Islet of Langerhans (tissue), 1 donor: Measurements from ENCODE around the gene FCHSD2.
"Not testable (repeated sequence)": the region's sequence is repeated elsewhere in the genome, so short reads cannot be mapped to it uniquely, and the experiment has no call there.

Experiments
- FAIRE-seq: peaks from one replicate; lab custom pipeline; 2011; peaks lifted over from hg19 to GRCh38; lab: Jason Lieb, UNC

Gene FCHSD2

DNA sequence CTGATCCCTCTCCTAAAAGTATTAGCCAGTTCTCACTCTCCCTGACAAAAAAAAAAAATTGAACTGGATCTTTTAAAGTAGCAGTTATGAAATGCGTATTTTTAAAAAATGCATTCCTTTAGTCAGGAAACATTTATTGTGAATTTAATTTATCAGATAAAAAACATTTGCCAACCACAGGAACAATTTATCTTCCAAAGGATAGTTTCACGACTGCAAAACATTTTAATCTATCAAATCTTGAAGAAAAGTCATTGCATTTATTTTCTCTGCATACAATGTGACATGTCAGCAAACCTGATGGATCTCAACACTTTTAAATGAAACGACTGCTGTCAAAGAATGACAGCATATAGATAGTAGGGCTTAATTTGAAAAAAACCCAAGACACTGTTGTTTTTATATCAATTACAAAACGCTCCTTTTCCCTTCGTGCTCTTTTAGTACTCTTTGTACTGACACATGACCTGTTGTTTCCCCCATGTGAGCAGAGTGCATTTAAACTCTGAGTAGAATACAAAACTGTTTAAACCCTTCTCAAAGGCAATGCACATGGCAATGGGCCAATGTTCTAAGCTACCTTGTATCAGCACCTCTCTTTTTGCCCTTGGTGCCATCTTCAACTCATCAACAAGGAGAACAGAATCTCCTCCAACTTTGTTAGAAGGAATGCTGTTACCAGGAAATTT is 220.9 kb downstream of the FCHSD2 start:
- no peak for FAIRE-seq

- no peak for FAIRE-seq
Measured at GRCh38 chr11:72920001-72920400, 222.1 kb downstream of the FCHSD2 start.

DNA sequence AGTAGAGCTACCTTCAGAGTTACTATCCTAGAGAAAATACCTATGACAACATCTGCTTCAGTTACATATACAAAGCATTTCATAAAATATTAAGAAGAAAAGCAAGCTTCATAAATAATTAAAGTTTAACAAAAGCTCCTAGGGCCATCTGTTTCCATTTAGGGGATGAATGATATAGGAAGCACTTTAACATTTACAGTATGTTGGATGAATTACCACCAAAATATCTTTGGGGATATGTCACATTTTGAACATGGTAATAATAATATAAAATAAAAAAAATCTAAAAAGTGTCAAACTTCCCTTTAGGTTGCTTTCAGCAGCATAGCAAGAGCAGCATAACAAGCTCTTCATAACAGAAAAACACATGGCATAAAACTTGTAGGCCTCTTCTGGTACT is 223.3 kb downstream of the FCHSD2 start:
- FAIRE-seq = no peak

DNA sequence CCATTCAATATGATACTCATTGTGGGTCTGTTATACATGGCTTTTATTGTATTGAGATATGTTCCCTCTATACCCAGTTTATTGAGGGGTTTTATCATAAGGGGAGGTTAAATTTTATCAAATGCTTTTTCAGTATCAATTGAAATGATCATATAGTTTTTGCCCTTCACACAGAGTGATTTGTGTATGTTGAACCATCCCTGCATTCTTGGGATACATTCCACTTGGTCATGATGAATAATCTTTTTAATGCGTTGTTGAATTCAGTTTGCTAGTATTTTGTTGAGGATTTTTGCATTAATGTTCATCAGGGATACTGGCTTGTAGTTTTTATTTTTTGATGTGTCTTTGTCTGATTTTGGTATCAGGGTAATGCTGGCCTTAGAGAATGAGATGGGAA is 229.9 kb downstream of the FCHSD2 start:
- FAIRE-seq = no peak

DNA sequence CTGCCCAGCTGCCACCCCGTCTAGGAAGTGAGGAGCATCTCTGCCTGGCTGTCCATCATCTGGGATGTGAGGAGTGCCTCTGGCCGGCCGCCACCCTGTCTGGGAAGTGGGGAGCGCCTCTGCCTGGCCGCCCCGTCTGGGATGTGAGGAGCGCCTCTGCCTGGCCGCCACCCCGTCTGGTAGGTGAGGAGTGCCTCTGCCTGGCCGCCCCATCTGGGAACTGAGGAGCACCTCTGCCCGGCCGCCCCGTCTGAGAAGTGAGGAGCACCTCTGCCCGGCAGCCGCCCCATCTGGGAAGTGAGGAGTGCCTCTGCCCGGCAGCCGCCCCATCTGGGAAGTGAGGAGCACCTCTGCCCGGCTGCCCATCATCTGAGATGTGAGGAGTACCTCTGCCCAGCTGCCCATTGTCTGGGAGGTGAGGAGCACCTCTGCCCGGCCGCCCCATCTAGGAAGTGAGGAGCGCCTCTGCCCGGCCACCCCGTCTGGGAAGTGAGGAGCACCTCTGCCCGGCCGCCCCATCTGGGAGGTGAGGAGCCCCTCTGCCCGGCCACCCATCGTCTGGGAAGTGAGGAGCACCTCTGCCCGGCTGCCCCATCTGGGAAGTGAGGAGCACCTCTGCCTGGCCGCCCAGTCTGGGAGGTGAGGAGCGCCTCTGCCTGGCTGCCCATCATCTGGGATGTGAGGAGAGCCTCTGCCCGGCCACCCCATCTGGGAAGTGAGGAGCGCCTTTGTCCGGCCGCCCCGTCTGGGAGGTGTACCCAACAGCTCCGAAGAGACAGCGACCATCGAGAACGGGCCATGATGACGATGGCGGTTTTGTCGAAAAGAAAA is 232.3 kb downstream of the FCHSD2 start:
- FAIRE-seq = not testable (repeated sequence)

GRCh38 chr11:72908032-72908676 is 234.0 kb downstream of the FCHSD2 start:
- no peak for FAIRE-seq

DNA sequence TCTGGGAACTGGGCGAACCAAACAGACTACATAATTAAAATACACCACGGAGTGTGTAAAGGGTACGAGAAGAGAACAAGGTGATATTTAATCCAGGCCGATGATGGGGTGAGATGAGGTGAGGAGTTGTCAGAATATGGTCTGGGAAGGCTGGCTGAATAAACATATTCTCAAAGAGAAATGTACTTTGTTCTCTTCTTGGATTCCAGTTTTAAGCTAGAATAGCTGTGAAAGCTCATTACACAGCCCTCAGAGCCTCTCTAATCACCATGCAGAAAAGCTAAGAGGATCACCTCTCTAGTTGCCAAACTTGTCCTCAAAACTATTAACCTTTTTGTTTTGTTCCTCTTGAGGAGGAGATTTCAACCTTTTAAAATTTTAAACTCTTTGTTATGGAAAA is 238.1 kb downstream of the FCHSD2 start:
- FAIRE-seq = no peak

- no peak for FAIRE-seq
Measured at GRCh38 chr11:72901374-72901773, 240.7 kb downstream of the FCHSD2 start.

- FAIRE-seq = no peak
Measured at GRCh38 chr11:72900013-72900412, 242.1 kb downstream of the FCHSD2 start.

- no peak for FAIRE-seq
Measured at GRCh38 chr11:72899238-72899637, 242.9 kb downstream of the FCHSD2 start.

GRCh38 chr11:72897506-72897905 is 244.6 kb downstream of the FCHSD2 start:
- no peak for FAIRE-seq

DNA sequence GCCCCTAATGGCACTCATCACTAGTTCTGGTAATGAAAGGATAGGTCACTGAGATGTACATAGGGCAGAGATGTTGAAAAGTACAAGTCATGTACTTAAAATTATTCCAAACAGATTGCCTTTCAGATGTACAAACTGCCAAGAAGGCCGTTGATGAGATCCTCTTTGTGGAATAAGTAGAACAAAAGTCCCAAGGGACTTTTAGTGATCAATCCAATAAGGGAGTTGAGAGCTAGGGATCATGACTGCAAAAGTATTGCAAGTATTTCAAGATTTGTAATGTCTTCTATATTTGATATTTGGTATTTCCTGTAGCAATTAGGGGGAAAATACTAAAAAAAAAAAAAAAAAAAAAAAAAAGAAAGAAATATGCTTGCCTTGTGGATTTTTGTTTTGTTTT is 245.7 kb downstream of the FCHSD2 start:
- FAIRE-seq = no peak

DNA sequence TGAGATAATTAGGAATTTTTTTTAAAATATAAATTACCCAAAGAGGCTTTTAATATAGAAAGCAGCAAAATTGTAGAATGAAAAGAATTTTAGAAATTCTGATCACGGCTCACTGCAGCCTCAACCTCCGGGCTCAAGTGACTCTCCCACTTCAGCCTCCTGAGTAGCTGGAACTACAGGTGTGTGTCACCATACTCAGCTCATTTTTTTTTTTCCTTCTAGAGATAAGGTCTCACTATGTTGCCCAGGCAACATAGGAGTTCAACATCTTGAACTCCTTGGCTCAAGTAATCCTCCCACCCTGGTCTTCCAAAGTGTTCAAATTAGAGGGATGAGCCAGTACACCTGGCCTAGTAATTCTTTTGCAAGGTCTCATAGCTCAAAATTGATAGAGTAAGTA is 251.2 kb downstream of the FCHSD2 start:
- FAIRE-seq = no peak

- FAIRE-seq = no peak
Measured at GRCh38 chr11:72886619-72887018, 255.5 kb downstream of the FCHSD2 start.

- FAIRE-seq = no peak
Measured at GRCh38 chr11:72885749-72886609, 256.1 kb downstream of the FCHSD2 start.

GRCh38 chr11:72876147-72876546 is 266.0 kb downstream of the FCHSD2 start:
- FAIRE-seq = no peak

DNA sequence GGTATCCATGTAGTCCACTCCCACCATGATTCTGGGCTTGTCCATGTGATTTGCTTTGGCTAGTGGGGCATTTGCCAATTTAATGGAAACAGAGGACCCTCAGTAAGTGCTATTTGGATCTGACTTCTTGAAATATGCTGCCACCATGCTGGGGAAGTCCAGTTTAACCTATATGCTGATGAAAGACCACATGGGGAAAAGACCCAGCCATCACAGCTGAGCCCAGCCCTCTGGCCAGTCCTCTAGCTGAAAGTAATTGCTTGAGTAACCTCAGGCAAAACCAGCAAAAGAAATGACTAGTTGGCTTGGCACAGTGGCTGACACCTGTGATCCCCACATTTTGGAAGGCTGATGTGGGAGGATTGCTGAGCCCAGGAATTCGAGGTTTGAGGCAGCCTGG is 266.4 kb downstream of the FCHSD2 start:
- FAIRE-seq = no peak

GRCh38 chr11:72872012-72872411 is 270.1 kb downstream of the FCHSD2 start:
- FAIRE-seq = no peak

DNA sequence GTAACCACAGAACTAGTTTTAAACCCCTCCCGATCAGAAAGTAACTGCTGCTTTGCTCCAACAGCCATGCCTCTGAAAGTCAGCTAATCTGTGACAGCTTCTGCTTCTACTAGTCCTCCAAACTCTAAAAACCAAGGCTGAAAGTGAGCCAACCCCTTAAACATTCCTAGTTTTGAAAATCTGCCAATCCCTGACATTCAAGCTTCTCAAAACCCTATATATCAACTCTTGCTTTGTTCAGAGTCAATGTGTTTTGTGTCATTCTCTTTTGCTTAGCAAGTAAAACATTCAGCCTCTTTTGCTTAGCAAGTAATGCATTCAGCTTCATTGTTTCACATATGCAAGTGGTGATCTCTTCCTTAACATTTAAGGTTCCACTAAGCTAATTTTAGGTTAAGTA is 271.0 kb downstream of the FCHSD2 start:
- no peak for FAIRE-seq

DNA sequence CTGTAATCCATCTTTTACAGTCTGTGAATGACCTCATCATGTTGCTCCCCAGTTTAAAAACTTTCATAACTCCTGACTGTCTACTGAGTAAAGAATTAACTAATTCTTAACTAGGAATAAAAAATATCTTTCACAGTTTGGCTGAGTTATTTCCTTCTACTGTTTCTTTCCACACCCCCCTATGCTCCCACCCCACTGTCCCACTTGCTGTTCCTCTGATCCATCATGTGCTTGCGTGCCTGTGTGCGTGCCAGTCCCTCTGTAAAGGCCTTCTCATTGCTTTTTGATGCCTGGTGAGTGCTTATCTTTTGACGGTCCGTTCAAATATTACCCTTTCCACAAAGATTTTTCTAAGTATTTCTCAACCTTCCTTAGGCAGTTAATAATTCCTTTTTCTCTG is 272.3 kb downstream of the FCHSD2 start:
- FAIRE-seq = no peak

GRCh38 chr11:72867970-72868369 is 274.1 kb downstream of the FCHSD2 start:
- FAIRE-seq = no peak
